Measurements from ENCODE around the gene AEBP1.

GRCh38 chr7:44102846-44103565 lies 1.1 kb upstream of the AEBP1 start:
- TF ChIP-seq EZH2 (IDR thresholded peaks at IDR 0.05; ENCODE audit: borderline replicate concordance, low read depth, low read length, severe bottlenecking), result no peak
- TF ChIP-seq, protein P1, sequence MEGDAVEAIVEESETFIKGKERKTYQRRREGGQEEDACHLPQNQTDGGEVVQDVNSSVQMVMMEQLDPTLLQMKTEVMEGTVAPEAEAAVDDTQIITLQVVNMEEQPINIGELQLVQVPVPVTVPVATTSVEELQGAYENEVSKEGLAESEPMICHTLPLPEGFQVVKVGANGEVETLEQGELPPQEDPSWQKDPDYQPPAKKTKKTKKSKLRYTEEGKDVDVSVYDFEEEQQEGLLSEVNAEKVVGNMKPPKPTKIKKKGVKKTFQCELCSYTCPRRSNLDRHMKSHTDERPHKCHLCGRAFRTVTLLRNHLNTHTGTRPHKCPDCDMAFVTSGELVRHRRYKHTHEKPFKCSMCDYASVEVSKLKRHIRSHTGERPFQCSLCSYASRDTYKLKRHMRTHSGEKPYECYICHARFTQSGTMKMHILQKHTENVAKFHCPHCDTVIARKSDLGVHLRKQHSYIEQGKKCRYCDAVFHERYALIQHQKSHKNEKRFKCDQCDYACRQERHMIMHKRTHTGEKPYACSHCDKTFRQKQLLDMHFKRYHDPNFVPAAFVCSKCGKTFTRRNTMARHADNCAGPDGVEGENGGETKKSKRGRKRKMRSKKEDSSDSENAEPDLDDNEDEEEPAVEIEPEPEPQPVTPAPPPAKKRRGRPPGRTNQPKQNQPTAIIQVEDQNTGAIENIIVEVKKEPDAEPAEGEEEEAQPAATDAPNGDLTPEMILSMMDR (IDR thresholded peaks at IDR 0.05; ENCODE audit: borderline replicate concordance, extremely low read depth, low read length, poor library complexity, severe bottlenecking), result no peak

All from DND-41 (cell line).